HG03139 (cell line): ENCODE data around the gene TEX54.
"Not testable (repeated sequence)": the region's sequence is repeated elsewhere in the genome, so short reads cannot be mapped to it uniquely, and the experiment has no call there.

Experiments
- ATAC-seq: cut with Tn5 transposase; IDR thresholded peaks from one replicate; pipeline ENCODE4 v1.9.1; 2021; ENCODE audit not compliant: unreplicated experiment

TEX54 gene

DNA sequence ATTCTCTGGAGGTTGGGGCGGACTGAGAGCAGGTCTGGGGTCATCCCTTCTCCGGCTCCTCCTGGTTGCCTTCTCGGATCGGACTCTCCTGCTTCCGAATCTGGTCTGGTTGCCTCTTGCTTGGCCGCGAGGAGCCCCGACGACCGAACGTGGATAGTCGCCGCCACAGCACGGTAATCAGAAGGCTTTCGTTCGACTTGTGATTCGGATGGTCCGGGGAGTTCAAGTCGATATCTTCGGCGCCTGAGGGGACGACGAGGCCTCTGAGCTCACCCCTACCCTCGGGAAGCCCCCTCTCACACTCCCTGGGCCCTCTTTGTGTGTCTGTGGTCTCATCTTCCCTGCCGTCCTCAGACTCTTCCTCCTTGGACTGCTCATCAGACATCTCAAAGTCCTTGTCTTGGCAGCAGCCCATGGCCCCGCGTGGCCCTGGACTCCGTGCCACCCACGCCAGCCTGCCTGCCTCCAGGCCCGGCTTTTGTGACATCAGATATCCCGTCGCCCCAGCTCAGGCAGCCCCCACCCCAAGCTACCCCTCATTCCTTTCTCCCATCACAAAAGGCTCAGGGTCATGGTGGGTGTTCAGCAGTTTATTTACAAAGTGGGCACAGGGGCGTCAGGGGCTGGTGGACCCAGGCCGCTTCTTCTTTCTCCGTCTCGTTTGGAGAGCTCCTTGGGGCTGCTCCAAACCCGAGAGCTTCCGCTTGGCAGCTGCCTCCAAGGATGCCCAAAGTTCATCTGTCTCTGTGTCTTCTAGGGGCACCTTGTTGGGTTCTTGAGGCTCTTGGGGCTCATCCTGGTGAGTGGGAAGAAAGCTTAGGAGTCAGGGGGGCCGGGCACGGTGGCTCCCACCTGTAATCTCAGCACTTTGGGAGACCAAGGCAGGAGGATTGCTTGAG, at the start of gene TEX54:
TSS of gene TEX54 (minus strand) at position 506 of the 899 bp plus-strand sequence.
- ATAC-seq, result no peak

DNA sequence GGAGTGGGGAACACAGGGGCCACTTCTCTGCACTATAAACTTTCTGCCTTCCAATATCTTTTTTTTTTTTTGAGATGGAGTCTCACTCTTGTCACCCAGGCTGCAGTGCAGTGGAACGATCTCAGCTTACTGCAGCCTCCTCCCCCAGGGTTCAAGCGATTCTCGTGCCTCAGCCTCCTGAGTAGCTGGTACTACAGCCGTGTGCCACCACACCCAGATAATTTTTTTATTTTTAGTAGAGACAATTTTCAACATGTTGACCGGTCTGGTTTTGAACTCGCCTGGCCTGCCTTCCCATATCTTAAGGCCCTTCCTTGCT, 49.7 kb upstream of the TEX54 start:
- no peak for ATAC-seq

DNA sequence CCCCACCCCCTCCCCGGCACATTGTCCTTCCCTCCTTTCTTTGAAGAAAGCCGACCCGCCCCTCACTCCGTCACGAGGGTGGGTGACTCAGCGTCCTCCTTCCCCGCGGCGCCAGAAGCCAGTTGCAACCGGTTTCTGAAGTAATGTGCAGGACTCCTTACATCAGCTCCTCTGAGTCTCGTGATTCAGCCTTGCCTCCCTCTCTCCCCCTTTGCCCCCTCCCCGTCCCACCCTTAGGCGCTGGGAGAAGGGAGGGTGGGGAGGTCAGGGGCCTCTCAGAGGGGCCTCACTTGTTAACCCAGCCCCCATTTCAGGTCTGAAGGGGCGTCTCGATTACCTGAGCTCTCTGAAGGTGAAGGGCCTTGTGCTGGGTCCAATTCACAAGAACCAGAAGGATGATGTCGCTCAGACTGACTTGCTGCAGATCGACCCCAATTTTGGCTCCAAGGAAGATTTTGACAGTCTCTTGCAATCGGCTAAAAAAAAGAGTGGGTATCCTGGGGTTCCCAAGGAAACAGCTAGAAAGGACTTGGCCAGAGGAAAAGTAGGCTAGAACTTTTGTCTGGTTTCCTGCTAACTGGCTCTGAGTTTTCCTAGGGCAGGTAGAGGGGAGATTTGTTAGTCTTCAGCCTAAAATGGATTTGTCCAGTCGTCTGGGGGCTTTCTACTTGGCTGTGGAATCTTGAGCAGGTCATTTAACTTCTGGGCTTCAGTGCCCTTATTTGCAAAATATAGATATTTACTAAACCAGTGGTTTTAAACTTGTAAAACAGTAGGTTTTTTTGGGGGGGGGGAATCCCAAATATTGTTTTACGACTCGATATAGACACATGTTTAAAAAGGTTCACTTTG, 49.2 kb upstream of the TEX54 start:
- ATAC-seq, result peak; percentile 28

DNA sequence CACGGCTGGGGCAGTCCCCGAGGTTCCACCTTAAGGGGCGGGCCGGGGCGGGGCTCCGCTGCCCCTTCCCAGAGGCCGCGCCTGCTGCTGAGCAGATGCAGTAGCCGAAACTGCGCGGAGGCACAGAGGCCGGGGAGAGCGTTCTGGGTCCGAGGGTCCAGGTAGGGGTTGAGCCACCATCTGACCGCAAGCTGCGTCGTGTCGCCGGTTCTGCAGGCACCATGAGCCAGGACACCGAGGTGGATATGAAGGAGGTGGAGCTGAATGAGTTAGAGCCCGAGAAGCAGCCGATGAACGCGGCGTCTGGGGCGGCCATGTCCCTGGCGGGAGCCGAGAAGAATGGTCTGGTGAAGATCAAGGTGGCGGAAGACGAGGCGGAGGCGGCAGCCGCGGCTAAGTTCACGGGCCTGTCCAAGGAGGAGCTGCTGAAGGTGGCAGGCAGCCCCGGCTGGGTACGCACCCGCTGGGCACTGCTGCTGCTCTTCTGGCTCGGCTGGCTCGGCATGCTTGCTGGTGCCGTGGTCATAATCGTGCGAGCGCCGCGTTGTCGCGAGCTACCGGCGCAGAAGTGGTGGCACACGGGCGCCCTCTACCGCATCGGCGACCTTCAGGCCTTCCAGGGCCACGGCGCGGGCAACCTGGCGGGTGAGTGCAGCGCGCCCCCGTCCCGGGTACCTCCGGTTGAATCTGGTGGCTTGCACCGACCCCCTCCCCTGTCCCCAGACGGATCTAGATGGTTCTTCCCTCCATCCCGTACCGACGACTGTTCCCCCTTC, 48.4 kb upstream of the TEX54 start, which contains the start of gene SLC3A2:
TSS of gene SLC3A2 (plus strand) at position 94 of the 776 bp plus-strand sequence. CDS start at position 222, 128 bp downstream.
- peak; percentile 62 for ATAC-seq

DNA sequence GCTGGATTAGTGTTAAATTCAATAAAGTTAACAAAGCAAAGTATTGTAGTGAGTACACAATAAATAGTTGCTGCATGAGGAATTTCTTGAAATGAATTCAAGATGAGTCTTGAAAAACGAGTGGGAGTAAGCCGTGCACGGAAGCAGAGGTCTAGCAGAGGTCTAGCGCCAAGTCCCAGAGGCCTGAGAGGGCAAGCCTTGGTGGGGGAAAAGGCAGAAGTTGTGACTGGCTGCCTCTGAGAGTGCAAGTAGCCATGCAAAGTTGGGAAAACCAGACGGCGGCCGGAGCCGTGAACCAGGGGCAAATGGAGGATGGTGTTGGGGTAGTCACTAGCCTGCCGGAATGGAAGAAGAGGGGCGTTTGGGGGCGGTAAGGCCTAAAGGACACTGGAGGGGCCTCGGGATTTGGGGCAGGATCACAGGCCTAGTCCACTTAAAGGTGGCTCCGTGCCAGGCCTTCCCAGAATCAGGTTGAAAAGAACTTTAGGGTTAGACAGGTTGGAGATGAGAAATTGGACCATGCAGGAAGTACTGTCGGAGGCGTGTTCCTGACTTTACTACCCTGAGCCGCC, 47.7 kb upstream of the TEX54 start:
- ATAC-seq, result peak; percentile 26

DNA sequence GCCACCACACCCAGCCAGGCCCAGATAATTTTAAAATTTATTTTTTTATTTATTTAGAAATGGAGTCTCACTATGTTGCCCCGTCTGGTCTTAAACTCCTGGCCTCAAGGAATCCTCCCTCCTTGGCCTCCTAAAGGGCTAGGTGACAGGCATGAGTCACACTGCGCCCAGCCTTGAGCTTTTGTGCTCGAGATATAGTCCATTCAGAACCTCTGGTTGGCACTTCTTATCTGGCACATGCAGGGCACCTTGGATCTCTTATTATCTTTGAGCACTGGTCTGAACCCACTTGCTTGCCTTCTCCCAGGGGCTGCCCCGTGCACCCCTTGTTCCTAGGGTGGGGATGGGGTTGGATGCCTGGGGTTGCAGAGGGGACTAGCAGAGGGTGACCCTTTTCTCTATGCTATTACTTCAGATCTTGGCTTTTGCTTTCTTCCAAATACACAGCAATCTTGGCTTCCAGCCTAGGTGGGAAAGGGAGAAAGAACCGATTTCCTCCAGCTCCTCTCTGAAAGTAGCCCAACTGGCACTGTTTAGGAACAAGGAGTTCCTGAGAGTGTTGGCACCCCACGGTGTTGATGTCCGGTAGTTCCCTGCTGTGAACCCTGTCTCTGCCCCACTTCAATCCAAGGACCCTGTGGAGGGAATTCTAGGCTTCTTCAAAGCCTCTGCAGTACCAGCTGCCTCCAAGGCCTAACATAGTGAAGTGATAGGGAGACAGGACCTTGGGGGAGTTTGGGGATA, 46.8 kb upstream of the TEX54 start:
- ATAC-seq, result no peak

DNA sequence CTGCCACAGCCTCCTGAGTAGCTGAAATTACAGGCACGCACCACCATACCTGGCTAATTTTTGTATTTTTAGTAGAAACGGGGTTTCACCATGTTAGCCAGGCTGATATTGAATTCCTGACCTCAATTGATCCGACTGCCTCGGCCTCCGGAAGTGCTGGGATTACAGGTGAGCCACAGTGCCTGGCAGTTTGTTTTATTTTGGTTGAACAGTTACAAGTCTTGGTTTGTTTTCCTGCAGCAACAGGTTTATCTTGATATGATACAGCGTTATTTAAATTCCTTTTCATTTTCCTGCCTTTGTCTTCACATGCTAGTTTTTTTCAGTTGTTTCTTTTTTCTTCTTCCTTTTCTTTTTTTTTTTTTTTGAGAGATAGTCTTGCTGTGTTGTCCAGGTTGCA, 44.1 kb upstream of the TEX54 start:
- no peak for ATAC-seq

DNA sequence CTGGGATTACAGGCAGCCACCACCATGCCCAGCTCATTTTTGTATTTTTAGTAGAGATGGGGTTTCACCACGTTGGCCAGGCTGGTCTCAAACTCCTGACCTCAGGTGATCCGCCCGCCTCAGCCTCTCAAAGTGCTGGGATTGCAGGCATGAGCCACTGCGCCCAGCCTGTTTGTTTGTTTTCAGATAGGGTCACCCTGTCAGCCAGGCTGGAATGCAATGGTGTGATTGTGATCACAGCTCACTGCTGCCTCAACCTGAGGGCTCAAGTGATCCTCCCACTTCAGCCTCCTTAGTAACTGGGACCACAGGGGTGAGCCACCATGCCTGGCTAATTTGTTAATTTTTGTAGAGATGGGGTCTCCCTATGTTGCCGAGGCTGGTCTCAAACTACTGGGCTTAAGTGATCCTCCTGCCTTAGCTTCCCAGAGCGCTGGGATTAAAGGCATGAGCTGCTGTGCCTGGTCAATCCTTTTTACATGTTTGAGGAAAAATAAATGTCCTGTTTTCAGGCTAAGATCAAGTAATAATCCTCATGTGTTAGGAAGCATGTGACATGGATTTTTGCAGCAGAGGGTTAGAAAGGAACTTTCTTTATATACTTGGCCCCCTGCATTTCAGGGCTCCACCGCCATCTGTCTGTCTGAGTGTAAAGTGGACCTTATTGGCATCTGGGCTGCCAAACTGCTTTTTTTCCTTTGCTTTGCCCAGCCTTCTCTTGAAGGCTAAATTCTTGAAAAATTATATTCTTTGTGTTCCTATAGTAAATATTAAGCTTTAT, 43.2 kb upstream of the TEX54 start:
- no peak for ATAC-seq

DNA sequence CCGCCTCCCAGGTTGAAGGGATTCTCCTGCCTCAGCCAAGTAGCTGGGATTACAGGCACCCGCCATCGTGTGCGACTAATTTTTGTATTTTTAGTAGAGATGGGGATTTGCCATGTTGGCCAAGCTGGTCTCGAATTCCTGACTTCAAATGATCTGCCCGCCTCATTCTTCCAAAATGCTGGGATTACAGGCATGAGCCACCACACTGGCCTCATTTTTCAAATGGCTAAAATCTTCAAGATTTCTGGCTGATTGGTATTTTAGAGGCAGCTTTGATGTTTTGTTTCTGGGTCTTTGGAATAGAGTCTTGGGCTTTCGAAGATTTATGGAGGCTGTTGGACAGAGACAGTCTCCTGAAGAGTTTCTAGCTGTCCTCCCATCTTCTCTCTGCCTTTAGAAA, 42.2 kb upstream of the TEX54 start:
- ATAC-seq, result no peak

DNA sequence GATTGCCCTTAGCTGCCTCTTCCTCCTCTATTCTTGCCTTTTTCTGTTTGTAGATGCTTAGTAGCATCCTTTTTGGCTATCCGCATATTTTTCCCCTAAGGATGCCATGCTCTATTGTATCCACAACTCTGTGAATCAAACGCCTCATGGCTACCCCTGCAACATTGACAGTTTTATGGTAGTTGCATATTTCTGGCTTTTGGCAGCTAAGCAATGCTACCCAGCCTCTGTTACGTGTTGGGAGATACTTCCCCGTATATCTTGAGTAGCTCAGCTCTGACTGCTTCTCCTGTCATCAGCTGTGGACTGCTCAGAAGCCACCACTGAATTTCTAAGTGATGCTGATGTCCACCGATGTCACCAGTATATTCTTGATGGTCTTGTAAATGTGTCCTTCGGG, 33.0 kb upstream of the TEX54 start:
- no peak for ATAC-seq

DNA sequence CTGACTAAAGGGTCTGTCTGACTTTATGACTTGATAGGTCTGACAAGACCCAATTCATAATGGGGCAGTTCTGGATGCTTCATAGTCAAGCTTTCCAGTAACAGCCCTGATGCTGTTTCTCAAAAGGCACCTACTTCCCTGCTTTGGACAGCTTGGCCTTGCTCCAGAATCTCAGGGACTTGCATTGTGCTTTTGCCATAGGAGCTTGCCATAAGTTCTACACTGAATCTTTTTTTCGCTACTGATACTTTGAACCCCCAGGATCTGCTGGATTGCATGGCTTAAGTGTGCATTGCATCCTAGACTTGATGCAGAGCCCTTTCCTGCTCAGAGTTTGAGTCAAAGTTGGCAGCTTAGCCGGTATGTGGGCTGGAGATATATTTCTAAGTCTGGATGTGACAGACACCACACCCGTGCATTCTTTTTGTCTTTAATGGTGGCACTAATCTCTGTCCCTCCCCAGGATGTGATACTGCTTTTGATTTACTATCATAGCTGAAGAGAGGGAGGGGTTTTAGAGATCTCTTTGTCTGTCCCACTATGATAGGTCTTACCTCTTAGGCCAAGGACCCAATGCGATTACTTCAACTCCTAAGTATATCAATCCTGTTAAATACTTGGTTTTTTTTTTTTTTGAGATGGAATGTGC, 31.2 kb upstream of the TEX54 start:
- ATAC-seq, result no peak

DNA sequence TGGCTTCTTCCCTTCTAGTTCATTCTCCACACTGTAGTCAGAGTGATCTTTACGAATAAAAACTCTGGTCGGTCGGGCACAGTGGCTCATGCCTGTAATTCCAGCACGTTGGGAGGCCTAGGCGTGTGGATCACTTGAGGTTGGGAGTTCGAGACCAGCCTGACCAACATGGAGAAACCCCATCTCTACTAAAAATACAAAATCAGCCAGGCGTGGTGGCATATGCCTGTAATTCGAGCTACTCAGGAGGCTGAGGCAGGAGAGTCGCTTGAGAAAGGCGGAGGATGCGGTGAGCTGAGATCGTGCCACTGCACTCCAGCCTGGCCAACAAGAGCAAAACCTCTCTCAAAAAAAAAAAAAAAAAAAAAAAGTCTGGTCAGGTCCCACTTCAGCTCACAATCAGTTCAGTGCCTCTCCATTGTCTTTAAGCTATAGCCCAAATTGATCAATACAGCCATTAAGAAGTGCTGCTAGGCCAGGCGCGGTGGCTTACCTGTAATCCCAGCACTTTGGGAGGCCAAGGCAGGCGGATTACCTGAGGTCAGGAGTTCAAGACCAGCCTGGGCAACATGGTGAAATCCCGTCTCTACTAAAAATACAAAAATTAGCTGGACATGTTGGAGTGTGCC, 29.0 kb upstream of the TEX54 start:
- ATAC-seq, result not testable (repeated sequence)

DNA sequence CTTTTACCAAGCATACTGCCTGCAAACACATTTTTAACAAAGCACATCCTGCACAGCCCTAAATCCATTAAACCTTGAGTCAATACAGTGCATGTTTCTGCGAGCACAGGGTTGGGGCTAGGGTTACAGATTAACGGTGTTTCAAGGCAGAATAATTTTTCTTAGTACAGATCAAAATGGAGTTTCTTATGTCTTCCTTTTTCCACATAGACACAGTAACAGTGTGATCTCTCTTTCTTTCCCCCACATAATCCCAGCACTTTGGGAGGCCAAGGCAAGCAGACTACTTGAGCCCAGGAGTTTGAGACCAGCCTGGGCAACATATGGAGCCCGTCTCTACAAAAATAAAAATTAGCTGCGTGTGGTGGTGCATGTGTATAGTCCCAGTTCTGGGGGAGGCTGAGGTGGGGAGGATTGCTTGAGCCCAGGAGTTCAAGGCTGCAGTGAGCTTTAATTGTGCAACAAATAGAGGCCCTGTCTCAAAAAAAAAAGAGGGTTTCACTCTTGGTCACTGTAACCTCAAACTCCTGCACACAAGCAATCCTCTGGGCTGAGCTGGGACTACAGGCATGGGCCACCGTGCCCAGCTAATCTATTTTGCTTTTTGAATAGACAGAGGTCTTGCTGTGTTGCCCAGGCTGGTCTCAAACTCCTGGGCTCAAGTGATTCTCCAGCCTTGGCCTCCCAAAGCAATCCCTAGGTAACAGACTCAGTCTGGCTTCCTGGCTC, 28.4 kb upstream of the TEX54 start:
- ATAC-seq, result no peak

DNA sequence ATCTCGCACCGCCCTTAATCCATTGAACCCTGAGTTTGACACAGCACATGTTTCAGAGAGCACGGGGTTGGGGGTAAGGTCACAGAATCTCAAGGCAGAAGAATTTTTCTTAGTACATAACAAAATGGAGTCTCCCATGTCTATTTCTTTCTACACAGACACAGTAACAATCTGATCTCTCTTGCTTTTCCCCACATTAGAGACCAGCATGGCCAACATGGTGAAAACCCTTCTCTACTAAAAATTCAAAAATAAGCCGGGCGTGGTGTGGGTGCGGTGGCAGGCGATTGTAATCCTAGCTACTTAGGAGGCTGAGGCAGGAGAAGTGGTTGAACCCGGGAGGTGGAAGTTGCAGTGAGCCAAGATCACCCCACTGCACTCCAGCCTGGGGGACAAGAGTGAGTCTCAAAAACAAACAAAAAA, 26.7 kb upstream of the TEX54 start:
- ATAC-seq, result not testable (repeated sequence)

DNA sequence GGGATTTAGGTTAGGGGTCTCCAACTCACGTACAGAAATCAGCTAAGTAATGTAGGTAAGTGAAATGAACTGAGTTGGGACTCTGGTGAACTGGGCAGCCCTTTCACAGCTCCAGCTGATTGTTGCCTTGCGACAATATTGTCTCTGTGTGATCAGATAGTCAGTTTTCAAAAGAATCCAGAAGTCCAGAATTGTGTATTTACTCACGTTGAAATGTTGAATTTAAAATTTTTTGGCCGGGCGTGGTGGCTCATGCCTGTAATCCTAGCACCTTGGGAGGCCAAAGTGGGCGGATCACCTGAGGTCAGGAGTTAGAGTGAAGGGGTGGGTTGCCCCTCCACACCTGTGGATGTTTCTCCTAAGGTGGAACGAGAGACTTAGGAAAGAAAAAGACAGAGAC, 25.6 kb upstream of the TEX54 start:
- ATAC-seq, result no peak

DNA sequence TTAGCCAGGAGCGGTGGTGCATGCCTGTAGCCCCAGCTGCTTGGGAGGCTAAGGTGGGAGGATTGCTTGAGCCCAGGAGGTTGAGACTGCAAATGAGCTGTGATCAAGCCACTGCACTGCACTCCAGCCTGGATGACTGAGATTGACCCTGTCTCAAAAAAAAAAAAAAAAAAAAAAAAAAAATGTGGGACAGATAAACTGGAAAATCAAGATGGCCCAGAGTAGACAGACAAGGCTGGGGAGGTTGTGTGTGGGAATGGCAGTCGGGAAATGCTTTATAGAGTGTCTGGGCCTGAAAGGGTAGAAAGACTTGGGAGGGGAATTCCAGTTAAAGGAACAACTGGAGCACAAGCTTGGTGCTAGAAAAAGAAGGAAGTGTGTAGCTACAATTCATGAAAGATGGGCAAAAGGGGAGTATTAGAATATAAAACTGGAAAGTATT, 24.9 kb upstream of the TEX54 start:
- ATAC-seq, result no peak

DNA sequence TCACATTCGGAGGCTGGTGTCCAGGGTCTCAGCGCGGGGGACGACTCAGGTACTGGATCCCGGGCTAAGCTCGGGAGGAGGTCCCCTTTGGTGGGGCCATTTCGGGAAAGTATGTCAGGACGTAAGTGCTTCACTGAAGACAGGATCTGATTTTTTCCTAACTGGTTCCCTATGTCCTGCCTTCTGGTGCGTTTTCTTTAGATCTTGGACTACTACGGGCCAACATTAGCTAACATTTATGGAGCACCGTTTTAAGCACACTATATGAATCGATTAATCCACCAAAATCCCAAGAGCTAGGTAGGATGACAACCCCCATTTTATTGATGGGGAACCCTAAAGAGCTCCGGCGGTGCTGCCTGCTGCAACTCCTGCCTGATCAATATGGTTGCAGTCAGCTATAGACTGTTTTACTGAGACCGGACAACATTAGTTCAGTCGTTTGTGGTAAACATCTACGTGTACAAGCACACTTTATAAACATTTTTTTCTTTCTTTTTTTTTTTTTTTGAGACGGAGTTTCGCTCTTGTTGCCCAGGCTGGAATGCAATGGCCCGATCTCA, 23.8 kb upstream of the TEX54 start:
- ATAC-seq, result no peak
